T-helper 1 cell treated with Interleukin-12 subunit alpha and Interleukin-12 subunit beta and Interleukin-4 antibody, amounts not matched to agents 30 μg/mL and 1 μg/mL, for 36 hours (primary cell): ENCODE data around the gene PIK3CB.
"Not testable (repeated sequence)": the region's sequence is repeated elsewhere in the genome, so short reads cannot be mapped to it uniquely, and the experiment has no call there.

Experiments used
- H3K27ac Mint-ChIP-seq: one replicate; pipeline ENCODE4 v1.8.0; 2021; ENCODE audit warnings: mild to moderate bottlenecking, mixed read lengths
- H3K27me3 Mint-ChIP-seq: one replicate; pipeline ENCODE4 v1.8.0; 2021; ENCODE audit warnings: low read depth, mixed read lengths
- H3K36me3 Mint-ChIP-seq: one replicate; pipeline ENCODE4 v1.8.0; 2021; ENCODE audit warnings: low read depth, mixed read lengths
- H3K4me1 Mint-ChIP-seq: one replicate; pipeline ENCODE4 v1.8.0; 2021; ENCODE audit warnings: low read depth, mixed read lengths
- H3K4me3 Mint-ChIP-seq: one replicate; pipeline ENCODE4 v1.8.0; 2021; ENCODE audit warnings: mild to moderate bottlenecking, moderate library complexity, mixed read lengths
- H3K9me3 Mint-ChIP-seq: one replicate; pipeline ENCODE4 v1.8.0; 2021; ENCODE audit warnings: mixed read lengths

Gene PIK3CB

GRCh38 chr3:138856799-138857198 lies 22.1 kb upstream of the PIK3CB start:
- no peaks in the 10 kb centered on the region for H3K4me1 Mint-ChIP-seq
- no peaks in the 10 kb centered on the region for H3K9me3 Mint-ChIP-seq
- H3K36me3 Mint-ChIP-seq = no peaks in the 10 kb centered on the region
- H3K4me3 Mint-ChIP-seq = no peak overlapping the region
- no peaks in the 10 kb centered on the region for H3K27me3 Mint-ChIP-seq
- H3K27ac Mint-ChIP-seq = no peak overlapping the region

GRCh38 chr3:138854940-138855339 lies 20.2 kb upstream of the PIK3CB start:
- Mint-ChIP-seq H3K36me3 (no peaks in the 10 kb centered on the region), H3K9me3 (no peaks in the 10 kb centered on the region), H3K4me1 (no peaks in the 10 kb centered on the region), H3K27me3 (no peaks in the 10 kb centered on the region), H3K4me3 (no peak overlapping the region), H3K27ac (no peak overlapping the region)

DNA sequence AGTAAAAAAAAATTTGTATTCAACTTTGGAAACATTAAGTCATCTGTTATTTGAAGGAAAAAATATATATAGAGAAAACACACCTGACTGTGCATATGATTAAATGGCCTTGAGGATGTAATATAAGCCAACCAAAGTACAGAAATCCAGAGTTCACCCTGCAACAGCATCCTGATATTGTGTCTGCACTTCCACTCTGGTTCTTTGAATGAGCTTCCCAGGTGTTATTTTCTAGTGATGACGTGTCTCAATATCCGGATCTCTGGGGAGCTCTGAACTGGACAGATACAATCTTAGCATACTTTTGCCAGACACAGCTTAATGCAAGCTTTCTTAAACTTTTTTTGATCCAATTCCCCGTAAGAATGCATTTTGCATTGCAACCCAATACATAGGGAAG lies 19.5 kb upstream of the PIK3CB start:
- Mint-ChIP-seq H3K27ac (no peak overlapping the region), H3K9me3 (no peaks in the 10 kb centered on the region), H3K4me3 (no peak overlapping the region), H3K27me3 (no peaks in the 10 kb centered on the region), H3K4me1 (no peaks in the 10 kb centered on the region), H3K36me3 (no peaks in the 10 kb centered on the region)

GRCh38 chr3:138850151-138850550 lies 15.4 kb upstream of the PIK3CB start:
- no peaks in the 10 kb centered on the region for H3K4me1 Mint-ChIP-seq
- H3K36me3 Mint-ChIP-seq = no peaks in the 10 kb centered on the region
- H3K27ac Mint-ChIP-seq = no peak overlapping the region
- H3K27me3 Mint-ChIP-seq = no peaks in the 10 kb centered on the region
- no peak overlapping the region for H3K4me3 Mint-ChIP-seq
- H3K9me3 Mint-ChIP-seq = no peaks in the 10 kb centered on the region

DNA sequence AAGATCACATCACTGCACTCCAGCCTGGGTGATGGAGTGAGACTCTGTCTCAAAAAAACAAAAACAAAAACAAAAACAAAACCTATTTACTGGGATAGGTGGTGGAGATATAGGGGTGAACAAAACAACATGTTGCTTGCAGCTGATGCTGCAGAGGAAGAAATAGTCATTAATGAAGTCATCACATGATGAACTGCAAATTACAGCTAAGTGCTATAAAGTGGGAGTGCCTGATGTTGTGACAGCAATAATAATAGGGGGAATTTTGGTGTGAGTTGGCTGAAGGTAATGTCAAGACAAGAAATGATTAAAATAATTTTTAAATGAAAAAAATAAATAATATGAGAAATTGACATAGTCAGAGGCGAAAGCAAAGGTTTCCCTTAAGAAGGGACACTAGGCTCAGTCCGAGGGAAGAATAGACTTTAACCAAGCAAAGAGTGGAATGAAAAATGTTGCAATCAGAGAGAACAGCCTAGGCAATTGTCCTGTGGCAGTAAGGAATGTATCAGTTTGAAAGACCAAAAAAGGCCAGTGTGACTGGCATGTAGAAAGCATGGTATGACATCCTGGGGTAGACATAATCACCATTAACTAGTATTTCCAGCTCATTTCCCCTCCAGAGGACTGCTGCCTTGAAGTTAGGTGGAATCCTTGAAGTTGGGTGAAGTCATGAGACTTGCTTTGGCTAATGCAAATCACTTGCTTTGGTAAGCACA lies 14.7 kb upstream of the PIK3CB start:
- Mint-ChIP-seq H3K4me3 (no peak overlapping the region), H3K27ac (no peak overlapping the region), H3K4me1 (no peaks in the 10 kb centered on the region), H3K9me3 (no peaks in the 10 kb centered on the region), H3K27me3 (no peaks in the 10 kb centered on the region), H3K36me3 (no peaks in the 10 kb centered on the region)

- H3K27me3 Mint-ChIP-seq = no peaks in the 10 kb centered on the region
- H3K4me3 Mint-ChIP-seq = no peak overlapping the region
- H3K27ac Mint-ChIP-seq = no peak overlapping the region
- no peaks in the 10 kb centered on the region for H3K9me3 Mint-ChIP-seq
- H3K4me1 Mint-ChIP-seq = no peaks in the 10 kb centered on the region
- H3K36me3 Mint-ChIP-seq = no peaks in the 10 kb centered on the region
These were observed 14.0 kb upstream of the PIK3CB start for GRCh38 chr3:138848696-138849095.

DNA sequence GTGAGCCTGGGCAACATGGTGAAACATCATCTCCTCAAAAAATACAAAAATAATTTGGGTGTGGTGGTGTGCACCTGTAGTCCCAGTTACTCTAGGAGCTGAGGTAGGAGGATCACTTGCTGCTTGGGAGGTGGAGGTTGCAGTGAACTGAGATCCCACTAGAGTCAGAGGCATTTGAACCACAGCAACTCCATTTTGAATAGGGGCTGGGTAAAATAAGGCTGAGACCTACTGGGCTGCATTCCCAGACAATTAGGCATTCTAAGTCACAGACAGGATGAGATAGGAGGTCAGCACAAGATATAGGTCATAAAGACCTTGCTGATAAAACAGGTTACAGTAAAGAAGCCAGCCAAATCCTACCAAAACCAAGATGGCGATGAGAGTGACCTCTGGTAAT lies 12.1 kb upstream of the PIK3CB start:
- not testable (repeated sequence) for H3K27me3 Mint-ChIP-seq, H3K4me3 Mint-ChIP-seq, H3K36me3 Mint-ChIP-seq, H3K4me1 Mint-ChIP-seq, H3K27ac Mint-ChIP-seq, H3K9me3 Mint-ChIP-seq

GRCh38 chr3:138846262-138846791 lies 11.6 kb upstream of the PIK3CB start:
- Mint-ChIP-seq H3K27me3 (peaks cover 3% of the 10 kb centered on the region), H3K4me3 (no peak overlapping the region), H3K9me3 (no peaks in the 10 kb centered on the region), H3K27ac (no peak overlapping the region), H3K4me1 (no peaks in the 10 kb centered on the region), H3K36me3 (no peaks in the 10 kb centered on the region)

- H3K27ac Mint-ChIP-seq = no peak overlapping the region
- no peaks in the 10 kb centered on the region for H3K9me3 Mint-ChIP-seq
- no peaks in the 10 kb centered on the region for H3K4me1 Mint-ChIP-seq
- H3K4me3 Mint-ChIP-seq = no peak overlapping the region
- peaks cover 3% of the 10 kb centered on the region for H3K27me3 Mint-ChIP-seq
- H3K36me3 Mint-ChIP-seq = no peaks in the 10 kb centered on the region
These were observed 11.0 kb upstream of the PIK3CB start for GRCh38 chr3:138845771-138846173.

DNA sequence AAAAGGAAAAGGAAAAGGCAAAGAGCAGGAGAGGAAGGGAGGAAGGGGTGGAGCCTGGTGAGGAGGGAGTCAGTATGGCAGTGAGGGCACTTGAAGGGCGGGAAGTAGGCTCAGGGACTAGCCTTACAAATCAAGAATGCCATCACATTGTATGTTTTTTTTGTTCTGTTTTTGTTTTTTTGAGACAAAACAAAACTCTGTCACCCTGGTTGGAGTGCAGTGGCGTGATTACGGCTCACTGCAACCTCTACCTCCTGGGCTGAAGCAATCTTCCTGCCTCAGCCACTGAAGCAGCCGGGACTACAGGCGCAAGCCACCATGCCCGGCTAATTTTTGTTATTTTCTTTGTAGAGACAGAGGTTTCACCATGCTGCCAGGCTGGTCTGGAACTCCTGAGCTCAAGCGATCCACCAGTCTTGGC lies 10.5 kb upstream of the PIK3CB start:
- Mint-ChIP-seq H3K4me3 (no peak overlapping the region), H3K4me1 (no peaks in the 10 kb centered on the region), H3K27ac (no peak overlapping the region), H3K9me3 (no peaks in the 10 kb centered on the region), H3K27me3 (peaks cover 3% of the 10 kb centered on the region), H3K36me3 (no peaks in the 10 kb centered on the region)

DNA sequence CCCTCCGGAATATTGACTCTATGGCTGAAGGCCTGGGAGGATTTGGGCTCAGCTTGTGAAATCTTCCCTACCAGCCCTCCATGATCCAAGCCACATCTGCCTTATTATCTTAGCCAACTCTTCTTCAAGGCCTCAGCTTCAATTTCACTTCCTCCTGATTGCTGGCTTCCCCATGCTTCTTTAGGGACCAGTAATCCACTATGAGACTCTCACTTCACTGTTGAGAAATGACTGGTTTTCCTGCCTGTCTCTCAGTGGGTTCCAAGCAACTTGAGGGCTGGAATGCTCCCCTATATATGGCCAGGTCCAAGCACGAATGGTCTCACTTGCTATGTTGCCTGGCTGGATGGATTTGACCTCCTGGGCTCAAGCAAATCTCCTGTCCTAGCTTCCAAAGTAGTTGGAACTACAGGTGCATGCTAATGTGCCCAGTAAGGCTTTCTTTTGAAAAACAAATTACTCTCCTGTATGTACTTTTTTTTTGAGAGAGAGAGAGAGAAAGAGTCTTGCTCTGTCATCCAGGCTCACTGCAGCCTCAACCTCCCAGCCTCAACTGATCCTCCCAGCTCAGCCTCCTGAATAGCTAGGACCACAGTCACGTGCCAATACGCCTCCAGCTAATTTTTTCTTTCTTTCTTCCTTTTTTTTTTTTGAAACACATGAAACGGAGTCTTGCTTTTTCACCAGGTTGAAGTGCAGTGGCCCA lies 7.9 kb upstream of the PIK3CB start:
- Mint-ChIP-seq H3K9me3 (no peaks in the 10 kb centered on the region), H3K4me3 (no peak overlapping the region), H3K27me3 (peaks cover 3% of the 10 kb centered on the region), H3K4me1 (no peaks in the 10 kb centered on the region), H3K27ac (no peak overlapping the region), H3K36me3 (no peaks in the 10 kb centered on the region)

GRCh38 chr3:138838385-138838784 lies 3.7 kb upstream of the PIK3CB start:
- H3K4me3 Mint-ChIP-seq = not testable (repeated sequence)

DNA sequence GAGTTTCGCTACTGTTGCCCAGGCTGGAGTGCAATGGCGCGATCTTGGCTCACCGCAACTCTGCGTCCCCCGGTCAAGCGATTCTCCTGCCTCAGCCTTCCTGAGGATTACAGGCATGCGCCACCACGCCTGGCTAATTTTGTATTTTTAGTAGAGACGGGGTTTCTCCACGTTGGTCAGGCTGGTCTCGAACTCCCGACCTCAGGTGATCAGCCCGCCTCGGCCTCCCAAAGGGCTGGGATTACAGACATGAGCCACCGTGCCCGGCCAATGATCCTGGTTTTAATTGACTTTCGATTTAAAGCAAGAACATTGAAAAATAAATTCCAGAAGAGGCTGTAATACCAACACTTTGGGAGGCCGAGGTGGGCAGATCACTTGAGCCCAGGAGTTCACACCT lies 1.1 kb upstream of the PIK3CB start:
- not testable (repeated sequence) for H3K27me3 Mint-ChIP-seq, H3K9me3 Mint-ChIP-seq, H3K36me3 Mint-ChIP-seq, H3K27ac Mint-ChIP-seq
- Mint-ChIP-seq H3K4me3 (peak overlapping the region; percentile 11), H3K4me1 (peaks cover 22% of the 10 kb centered on the region)

More at GRCh38 chr3:138838385-138838784, 3.7 kb upstream of the PIK3CB start:
- H3K27me3 Mint-ChIP-seq, H3K9me3 Mint-ChIP-seq, H3K27ac Mint-ChIP-seq, H3K36me3 Mint-ChIP-seq: not testable (repeated sequence)
- peaks cover 11% of the 10 kb centered on the region for H3K4me1 Mint-ChIP-seq

GRCh38 chr3:138835397-138835757 lies 649 bp upstream of the PIK3CB start:
- Mint-ChIP-seq H3K36me3 (peaks cover 6% of the 10 kb centered on the region), H3K27me3 (no peaks in the 10 kb centered on the region), H3K9me3 (no peaks in the 10 kb centered on the region), H3K4me3 (peak overlapping the region; percentile 97), H3K27ac (peak overlapping the region; percentile 96), H3K4me1 (peaks cover 22% of the 10 kb centered on the region)

DNA sequence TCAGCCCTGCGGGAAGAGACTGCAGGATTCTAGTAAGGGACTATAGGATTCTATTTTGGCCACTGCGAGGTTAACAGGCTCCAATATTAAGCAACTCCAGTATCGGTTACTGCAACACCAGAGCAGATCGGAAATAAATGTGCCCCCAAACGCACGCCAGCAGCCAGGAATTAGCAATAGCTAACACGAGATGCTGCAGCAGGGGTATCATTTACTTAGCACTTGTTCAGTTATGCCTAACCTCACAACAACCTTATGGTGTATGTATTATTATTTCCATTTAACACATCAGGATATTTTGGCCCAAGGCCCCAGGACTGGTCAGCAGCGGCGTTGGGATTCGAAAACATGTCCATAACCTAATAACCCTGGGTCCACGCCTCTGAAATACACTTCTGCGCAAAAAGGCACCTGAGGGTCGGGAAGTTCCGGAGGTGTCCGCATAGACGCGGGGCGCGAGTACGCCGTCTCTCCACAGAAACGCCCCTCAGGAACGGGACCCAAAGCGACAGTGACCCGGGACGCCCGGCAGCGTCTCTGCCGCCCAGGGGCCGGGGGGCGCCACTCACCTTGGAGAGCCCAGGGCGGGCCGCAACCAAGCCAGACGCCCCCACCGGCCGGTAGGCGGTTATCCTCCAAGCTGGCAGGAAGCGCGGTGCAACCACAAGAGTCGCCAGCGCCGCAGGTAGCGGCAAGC lies 681 bp downstream of the PIK3CB start:
- H3K27me3 Mint-ChIP-seq = no peaks in the 10 kb centered on the region
- H3K27ac Mint-ChIP-seq = peak overlapping the region; percentile 60
- H3K9me3 Mint-ChIP-seq = no peaks in the 10 kb centered on the region
- H3K36me3 Mint-ChIP-seq = peaks cover 7% of the 10 kb centered on the region
- peak overlapping the region; percentile 88 for H3K4me3 Mint-ChIP-seq
- H3K4me1 Mint-ChIP-seq = peaks cover 22% of the 10 kb centered on the region
